NCI-H1092 treated with DMSO at 0.1 percent for 48 hours (cell line): ENCODE measurements around the gene BRPF1.

Source experiments
- DNase-seq: peaks from one replicate; lab custom pipeline; 2025; lab: John Stamatoyannopoulos, UW

Gene BRPF1

DNA sequence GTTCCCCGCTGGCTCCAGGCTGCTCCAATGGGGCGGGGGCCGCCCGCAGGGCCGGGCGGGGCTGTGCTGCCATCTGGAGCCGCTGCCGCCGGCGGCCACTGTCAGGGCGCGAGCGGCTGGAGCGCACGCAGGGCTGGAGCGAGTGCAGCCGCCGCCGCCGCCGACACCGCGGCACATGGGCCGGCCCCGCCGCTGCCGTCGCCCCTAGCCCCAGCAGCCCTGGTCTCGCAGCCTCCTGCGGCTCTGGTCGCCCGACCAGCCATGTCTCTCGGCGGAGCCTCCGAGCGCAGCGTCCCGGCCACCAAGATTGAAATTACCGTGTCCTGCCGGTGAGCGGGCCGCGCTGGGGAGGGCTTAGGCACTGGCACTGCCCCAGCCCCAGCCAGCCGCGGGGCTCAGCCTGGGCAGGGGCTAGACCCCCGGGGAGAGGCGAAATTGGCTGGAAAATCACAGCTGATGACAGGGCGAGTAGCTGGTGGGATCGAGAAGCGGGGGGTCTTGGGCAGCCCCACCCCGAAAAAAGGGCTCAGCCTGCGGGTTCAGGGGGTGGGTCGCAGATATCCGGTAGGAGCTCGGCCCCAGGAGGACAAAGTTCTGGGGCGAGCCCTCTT lies 27.7 kb upstream of the BRPF1 start, which contains the start of gene CPNE9:
Gene CPNE9, plus strand, starts transcription at position 98 of the 611 bp plus-strand sequence. Its CDS starts 164 bp downstream, at position 262.
- no peak for DNase-seq

- DNase-seq = no peak
Measured at GRCh38 chr3:9704347-9705322, 26.9 kb upstream of the BRPF1 start.

- DNase-seq = no peak
Measured at GRCh38 chr3:9710174-9710739, 21.3 kb upstream of the BRPF1 start.

DNA sequence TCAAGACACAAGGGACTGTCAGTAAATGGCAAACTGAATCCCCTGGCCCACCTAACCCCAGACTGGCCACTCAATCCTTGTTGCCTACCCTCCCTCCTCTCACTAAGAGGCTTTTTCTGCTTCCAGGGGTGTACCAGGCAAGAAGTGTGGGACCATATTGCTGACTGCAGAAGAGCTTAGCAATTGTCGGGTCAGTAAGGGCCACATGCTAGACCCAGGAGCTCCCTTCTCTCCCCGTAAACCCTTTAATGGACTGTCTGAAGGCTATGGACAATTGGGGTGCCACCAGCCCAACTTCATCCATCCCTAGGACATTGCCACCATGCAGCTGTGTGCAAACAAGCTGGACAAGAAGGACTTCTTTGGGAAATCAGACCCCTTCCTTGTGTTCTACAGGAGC lies 19.1 kb upstream of the BRPF1 start:
- DNase-seq = no peak

GRCh38 chr3:9713142-9713541 lies 18.4 kb upstream of the BRPF1 start:
- no peak for DNase-seq

DNA sequence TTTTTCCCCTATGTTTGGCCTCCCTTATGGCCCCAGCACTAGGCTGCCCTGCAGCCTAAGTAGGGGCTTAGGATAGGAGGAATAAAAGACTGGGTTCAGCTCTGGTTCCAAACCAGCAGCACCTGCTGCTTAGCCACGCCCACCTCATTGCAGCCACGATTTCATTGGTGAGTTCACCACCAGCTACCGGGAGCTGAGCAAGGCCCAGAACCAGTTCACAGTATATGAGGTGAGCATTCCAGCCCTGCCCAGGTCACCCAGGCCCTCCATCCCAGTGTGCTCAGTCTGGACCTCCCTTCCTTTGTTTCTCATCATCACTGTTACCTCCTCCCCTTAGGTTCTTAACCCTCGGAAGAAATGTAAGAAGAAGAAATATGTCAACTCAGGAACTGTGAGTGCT lies 16.4 kb upstream of the BRPF1 start:
- DNase-seq = no peak

GRCh38 chr3:9715764-9716437 lies 15.6 kb upstream of the BRPF1 start:
- DNase-seq = no peak

DNA sequence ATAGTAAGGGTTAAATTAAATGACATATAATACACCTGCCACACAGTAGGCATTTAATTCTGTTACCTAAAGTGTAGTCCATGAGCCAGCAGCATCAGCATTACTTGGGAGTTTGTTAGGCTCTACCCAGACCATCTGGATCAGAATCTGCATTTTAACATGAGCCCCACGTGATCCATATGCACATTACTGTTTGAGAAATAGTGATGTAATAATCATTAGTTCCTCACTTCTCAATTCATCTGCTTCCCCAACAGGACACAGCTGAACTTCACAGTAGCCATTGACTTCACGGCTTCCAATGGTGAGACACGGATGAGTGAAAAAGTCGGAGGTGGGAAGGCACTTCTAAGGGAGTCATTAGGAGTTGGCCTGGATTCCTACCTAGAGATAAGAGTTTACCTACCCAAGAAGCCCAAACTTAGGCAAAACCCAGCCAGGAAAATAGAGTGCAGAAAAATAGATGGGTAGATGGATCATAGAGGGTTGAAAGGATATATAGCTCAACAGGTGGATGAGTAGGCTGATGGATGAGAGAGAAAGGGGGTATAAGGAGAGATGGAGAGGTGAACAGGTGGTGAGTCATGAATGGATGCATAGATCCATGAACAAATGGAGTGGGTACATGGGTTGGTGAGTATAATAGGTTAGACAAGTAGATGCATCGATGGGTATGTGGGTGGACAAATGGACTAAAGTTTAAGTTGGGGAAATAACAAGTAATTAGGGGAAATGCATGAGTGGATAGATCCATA lies 14.6 kb upstream of the BRPF1 start:
- DNase-seq = no peak

GRCh38 chr3:9717563-9717962 lies 14.0 kb upstream of the BRPF1 start:
- no peak for DNase-seq

- DNase-seq = no peak
Measured at GRCh38 chr3:9718118-9718517, 13.4 kb upstream of the BRPF1 start.

GRCh38 chr3:9721015-9721699 lies 10.4 kb upstream of the BRPF1 start:
- DNase-seq = no peak

- DNase-seq = no peak
Measured at GRCh38 chr3:9721700-9722060, 9.9 kb upstream of the BRPF1 start.

DNA sequence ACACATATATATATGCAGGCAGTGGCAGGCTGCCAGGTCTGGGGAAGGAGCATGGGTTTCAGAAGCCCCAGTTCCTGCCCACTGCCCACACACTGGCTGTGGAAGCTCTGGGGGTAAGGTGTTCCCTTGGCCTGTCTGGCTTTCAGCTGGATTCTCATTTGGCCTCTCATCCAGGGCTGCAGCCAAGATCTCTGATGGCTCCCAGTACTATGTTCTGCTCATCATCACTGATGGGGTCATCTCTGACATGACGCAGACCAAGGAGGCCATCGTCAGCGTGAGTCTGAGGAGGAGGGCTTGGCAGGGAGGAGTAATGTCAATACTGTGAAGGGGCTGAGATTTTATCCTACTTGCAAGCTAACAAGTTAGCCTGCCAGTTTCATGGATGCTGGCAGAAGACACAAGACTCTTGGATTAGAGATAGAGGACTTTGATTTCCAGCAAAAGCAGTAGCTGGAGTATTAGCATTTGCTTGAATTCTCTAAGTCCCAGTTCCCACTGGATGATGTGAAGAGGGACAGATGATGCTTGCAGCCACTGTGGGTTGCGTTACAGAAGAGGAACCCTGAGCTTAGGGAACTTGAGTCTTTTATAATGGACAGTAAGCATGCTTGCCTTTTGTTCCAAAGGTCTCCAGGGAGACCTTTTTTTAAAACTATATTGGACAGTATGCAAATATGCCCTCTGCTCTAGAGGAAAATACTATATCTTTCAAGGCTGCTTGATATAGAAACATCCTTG lies 5.6 kb upstream of the BRPF1 start:
- no peak for DNase-seq

DNA sequence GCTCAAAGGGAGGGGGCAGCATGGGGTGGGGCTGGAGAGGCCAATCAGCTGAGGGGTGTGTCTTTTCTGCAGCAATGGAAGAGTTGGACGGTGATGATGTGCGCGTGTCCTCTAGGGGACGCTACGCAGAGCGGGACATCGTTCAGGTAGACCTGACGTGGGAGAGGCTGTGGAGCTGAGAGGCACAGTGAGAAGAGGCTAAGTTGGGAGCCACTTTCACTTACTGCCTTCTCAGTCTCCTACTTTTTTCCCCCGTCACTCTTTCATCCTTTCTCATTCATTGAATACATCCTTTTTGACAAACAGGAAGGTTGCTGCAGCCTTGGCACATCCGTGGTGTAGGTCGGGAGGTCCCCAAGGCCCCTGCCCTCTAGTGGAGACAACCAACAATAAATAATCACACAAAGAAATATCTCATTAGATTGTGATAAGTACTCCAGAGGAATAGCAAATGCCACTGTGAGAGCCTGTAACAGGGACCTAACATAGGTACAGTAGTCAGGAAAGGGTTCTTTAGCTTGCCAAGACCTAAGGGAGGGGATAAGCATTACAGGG lies 4.4 kb upstream of the BRPF1 start:
- no peak for DNase-seq

- no peak for DNase-seq
Measured at GRCh38 chr3:9727743-9728142, 3.8 kb upstream of the BRPF1 start.

DNA sequence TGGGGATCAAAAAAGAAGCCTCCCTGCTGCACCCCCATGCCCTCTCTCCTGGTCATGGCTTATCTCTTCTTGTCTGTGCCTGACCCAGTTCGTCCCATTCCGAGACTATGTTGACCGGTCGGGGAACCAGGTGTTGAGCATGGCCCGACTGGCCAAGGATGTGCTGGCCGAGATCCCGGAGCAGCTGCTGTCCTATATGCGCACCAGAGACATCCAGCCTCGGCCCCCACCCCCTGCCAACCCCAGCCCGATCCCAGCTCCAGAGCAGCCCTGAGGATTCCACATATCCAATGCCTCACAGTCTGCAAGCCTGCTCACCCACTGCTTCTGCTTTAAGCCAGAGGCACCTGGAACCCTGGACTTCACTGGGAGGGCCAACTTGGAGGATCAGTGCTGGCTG lies 2.1 kb upstream of the BRPF1 start:
- DNase-seq = no peak

GRCh38 chr3:9730657-9731205 lies 804 bp upstream of the BRPF1 start:
- no peak for DNase-seq

DNA sequence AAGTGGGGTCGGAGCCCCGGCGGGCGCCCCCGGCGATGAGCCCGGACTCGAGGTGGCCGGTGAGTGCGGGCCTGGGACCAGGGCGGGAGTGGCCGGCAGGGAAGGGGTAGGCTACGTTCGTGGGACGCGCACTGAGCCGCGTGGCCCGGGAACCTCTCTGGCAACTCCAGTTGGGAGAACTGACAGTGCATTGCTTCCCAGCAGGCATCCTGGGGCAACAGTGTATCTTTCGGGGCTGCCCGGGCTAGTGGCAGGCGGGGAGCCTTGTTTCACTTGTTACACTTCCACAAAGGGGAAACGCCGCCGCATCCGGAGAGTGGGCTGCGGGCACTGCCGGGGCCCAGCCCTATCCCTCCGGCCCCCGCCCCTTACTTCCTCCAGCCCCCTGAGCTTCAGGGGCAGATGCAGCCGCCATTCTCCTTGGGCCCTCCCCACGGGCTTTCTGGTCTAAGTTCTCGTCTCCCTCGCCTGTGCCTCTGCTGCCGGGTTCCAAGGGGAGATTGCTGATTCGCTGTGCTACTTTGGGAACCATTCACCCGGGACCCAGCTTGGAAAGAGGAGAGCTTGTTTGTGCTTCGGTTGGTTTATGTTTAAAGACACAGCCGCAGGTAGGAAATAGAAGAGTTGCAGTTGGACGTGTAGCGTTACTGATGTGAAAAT lies 675 bp downstream of the BRPF1 start:
- DNase-seq = no peak

GRCh38 chr3:9732740-9733115 lies 1.2 kb downstream of the BRPF1 start:
- DNase-seq = no peak
